Tibial artery (tissue), 4 donors: ENCODE measurements around the gene SMARCD1.

Source experiments
- DNase-seq, 2 donors: peaks; one replicate each; pipeline ENCODE4 v3.0.0-alpha.2; 2019
- H3K27ac ChIP-seq, 2 donors: fragments of 200-600 bp; sonication (generic) in 1 of 2; 1 replicate in 1 of 2; 2 replicates in 1 of 2; pipeline ENCODE4 v1.5.1; 2018 to 2019; ENCODE audit warnings: mild to moderate bottlenecking in 1 of 2
- H3K27me3 ChIP-seq, 2 donors: fragments of 200-600 bp; sonication (generic) in 1 of 2; one replicate each; pipeline versions ENCODE4 v1.5.1 to v1.6.0; 2016 to 2019
- H3K36me3 ChIP-seq, 3 donors: fragments of 200-600 bp; sonication (generic) in 2 of 3; one replicate each; pipeline ENCODE4 v1.5.1; 2016 to 2019; ENCODE audit warnings: mild to moderate bottlenecking in 2 of 3
- H3K4me1 ChIP-seq, 4 donors: fragments of 200-600 bp; sonication (generic) in 2 of 4; 1 replicate in 3 of 4; 2 replicates in 1 of 4; pipeline ENCODE4 v1.5.1; 2016 to 2019
- H3K4me3 ChIP-seq, 2 donors: fragments of 200-600 bp; sonication (generic) in 1 of 2; 1 replicate in 1 of 2; 2 replicates in 1 of 2; pipeline ENCODE4 v1.5.1; 2018 to 2019; ENCODE audit warnings: mild to moderate bottlenecking in 2 of 2
- H3K9me3 ChIP-seq, 3 donors: fragments of 200-600 bp; sonication (generic) in 1 of 3; one replicate each; pipeline ENCODE4 v1.5.1; 2016 to 2019
- CTCF ChIP-seq, 2 experiments: fragments of 200-600 bp in 1 of 2; fragments of 450-650 bp in 1 of 2; IDR thresholded peaks; one replicate each; pipeline ENCODE4 v1.5.1; 2017 to 2019; ENCODE audit warnings: antibody characterized with exemption in 2 of 2, mild to moderate bottlenecking in 1 of 2, moderate library complexity in 1 of 2
- intact Hi-C: fragments of 100-400 bp; cut with DNase I; formaldehyde crosslinking; loops from one replicate; pipeline ENCODE4 v1.15.0; 2023; ENCODE audit warnings: low total_unique reads

SMARCD1 gene

GRCh38 chr12:50106907-50107306 is 21.8 kb downstream of the SMARCD1 start:
- Histone ChIP-seq H3K4me1 (peaks cover 0 to 48% (median 38%) of the 10 kb centered on the region in 4 donors), H3K36me3 (peaks cover 0 to 3% (median 0%) of the 10 kb centered on the region in 3 donors), H3K9me3 (no peaks in the 10 kb centered on the region), H3K4me3 (no peak overlapping the region), H3K27ac (no peak overlapping the region), H3K27me3 (no peaks in the 10 kb centered on the region)
- intact Hi-C loops, result no loop called here
- DNase-seq, result no peak
- no peak for TF ChIP-seq CTCF (IDR thresholded peaks at IDR 0.05)

GRCh38 chr12:50107416-50108268 is 22.5 kb downstream of the SMARCD1 start:
- intact Hi-C loops, result no loop called here
- Histone ChIP-seq H3K27me3 (no peaks in the 10 kb centered on the region), H3K27ac (peak overlapping the region in 1 of 2 donors; percentile 97), H3K9me3 (no peaks in the 10 kb centered on the region), H3K36me3 (no peaks in the 10 kb centered on the region), H3K4me1 (peaks cover 0 to 48% (median 38%) of the 10 kb centered on the region in 4 donors), H3K4me3 (no peak overlapping the region)
- no peak for DNase-seq
- TF ChIP-seq CTCF (IDR thresholded peaks at IDR 0.05), result no peak

GRCh38 chr12:50109319-50109718 is 24.2 kb downstream of the SMARCD1 start:
- H3K9me3 ChIP-seq, result no peaks in the 10 kb centered on the region
- no peak overlapping the region for H3K4me3 ChIP-seq
- DNase-seq, result no peak
- intact Hi-C loops, result no loop called here
- peaks cover 0 to 53% (median 42%) of the 10 kb centered on the region in 4 donors for H3K4me1 ChIP-seq
- TF ChIP-seq CTCF (IDR thresholded peaks at IDR 0.05), result no peak
- H3K36me3 ChIP-seq, result no peaks in the 10 kb centered on the region
- H3K27ac ChIP-seq, result peak overlapping the region; percentile 97 to 99
- no peaks in the 10 kb centered on the region for H3K27me3 ChIP-seq

GRCh38 chr12:50110127-50110761 is 25.1 kb downstream of the SMARCD1 start:
- Histone ChIP-seq H3K4me1 (peaks cover 0 to 48% (median 42%) of the 10 kb centered on the region in 4 donors), H3K4me3 (peak overlapping the region; percentile 14 to 41), H3K36me3 (peaks cover 0 to 1% (median 0%) of the 10 kb centered on the region in 3 donors), H3K27me3 (no peaks in the 10 kb centered on the region), H3K27ac (peak overlapping the region; percentile 97 to 99), H3K9me3 (no peaks in the 10 kb centered on the region)
- DNase-seq, result peak; percentile 49 to 94
- no peak for TF ChIP-seq CTCF (IDR thresholded peaks at IDR 0.05)
- intact Hi-C loops, result loop anchor here (2.0 to 5.0 kb wide), 2 partner anchors 25 to 57 kb away; partner anchors contain the start of genes CERS5 and SMARCD1

GRCh38 chr12:50110762-50111351 is 25.7 kb downstream of the SMARCD1 start:
- TF ChIP-seq CTCF (IDR thresholded peaks at IDR 0.05), result peak in 1 of 2 experiments; percentile 7
- peak overlapping the region; percentile 38 to 41 for H3K4me3 ChIP-seq
- peaks cover 0 to 7% (median 0%) of the 10 kb centered on the region in 3 donors for H3K36me3 ChIP-seq
- no peaks in the 10 kb centered on the region for H3K27me3 ChIP-seq
- peak overlapping the region; percentile 97 to 99 for H3K27ac ChIP-seq
- intact Hi-C loops, result loop anchor here (2.0 to 5.0 kb wide), 2 partner anchors 26 to 56 kb away; partner anchors contain the start of genes CERS5 and SMARCD1
- H3K9me3 ChIP-seq, result no peaks in the 10 kb centered on the region
- H3K4me1 ChIP-seq, result peaks cover 0 to 52% (median 42%) of the 10 kb centered on the region in 4 donors
- peak; percentile 67 to 93 for DNase-seq
